Measurements from ENCODE around the gene MMP25. TPM values are rescaled to one million over a fixed set of nuclear protein-coding genes. Genes with fewer than 3 reads are reported as not detected.

Gene MMP25
- total and polyA plus RNA-seq, 2 donors: 0.80 to 2.9 TPM

- WGBS: 99% methylated on average over 81 of the region's 81 CpGs
- no peak for DNase-seq (ENCODE audit: low read depth in 6 of 9, low spot score in 9 of 9)
- Histone ChIP-seq H3K4me1 (ENCODE audit: control insufficient read depth in 2 of 2, insufficient read depth in 2 of 2, low read length in 2 of 2) (peaks cover 15 to 53% of the 10 kb centered on the region in 2 donors), H3K9me3 (ENCODE audit: control insufficient read depth in 2 of 2, insufficient read depth in 1 of 2, low read length in 1 of 2) (peaks cover 0 to 11% of the 10 kb centered on the region in 2 donors), H3K4me3 (ENCODE audit: low read length in 2 of 2) (no peak overlapping the region), H3K27me3 (ENCODE audit: control insufficient read depth in 2 of 2, insufficient read depth in 1 of 2, low read length in 1 of 2) (no peaks in the 10 kb centered on the region), H3K36me3 (ENCODE audit: control insufficient read depth in 2 of 2, insufficient read depth in 2 of 2, low read length in 1 of 2) (no peaks in the 10 kb centered on the region), H3K27ac (ENCODE audit: low read depth in 1 of 2, low read length in 1 of 2) (no peak overlapping the region)
Observed at GRCh38 chr16:3089717-3090592, 43.6 kb downstream of the MMP25 start.

GRCh38 chr16:3091551-3091950 is 45.2 kb downstream of the MMP25 start:
- peaks cover 0 to 11% of the 10 kb centered on the region in 2 donors for H3K9me3 ChIP-seq (ENCODE audit: control insufficient read depth in 2 of 2, insufficient read depth in 1 of 2, low read length in 1 of 2)
- no peaks in the 10 kb centered on the region for H3K36me3 ChIP-seq (ENCODE audit: control insufficient read depth in 2 of 2, insufficient read depth in 2 of 2, low read length in 1 of 2)
- H3K4me1 ChIP-seq (ENCODE audit: control insufficient read depth in 2 of 2, insufficient read depth in 2 of 2, low read length in 2 of 2): peaks cover 20 to 50% of the 10 kb centered on the region in 2 donors
- no peak for DNase-seq (ENCODE audit: low read depth in 6 of 9, low spot score in 9 of 9)
- H3K27me3 ChIP-seq (ENCODE audit: control insufficient read depth in 2 of 2, insufficient read depth in 1 of 2, low read length in 1 of 2): no peaks in the 10 kb centered on the region
- H3K27ac ChIP-seq (ENCODE audit: low read depth in 1 of 2, low read length in 1 of 2): no peak overlapping the region
- no peak overlapping the region for H3K4me3 ChIP-seq (ENCODE audit: low read length in 2 of 2)
- WGBS: 97% methylated on average over 8 of the region's 8 CpGs

GRCh38 chr16:3092501-3092941 is 46.2 kb downstream of the MMP25 start:
- 95% methylated on average over 20 of the region's 20 CpGs for WGBS

GRCh38 chr16:3094289-3095027 is 48.1 kb downstream of the MMP25 start:
- peak in 1 of 9 donors; percentile 56 for DNase-seq (ENCODE audit: low read depth in 6 of 9, low spot score in 9 of 9)
- Histone ChIP-seq H3K4me3 (ENCODE audit: low read length in 2 of 2) (no peak overlapping the region), H3K27me3 (ENCODE audit: control insufficient read depth in 2 of 2, insufficient read depth in 1 of 2, low read length in 1 of 2) (peaks cover 0 to 24% of the 10 kb centered on the region in 2 donors), H3K9me3 (ENCODE audit: control insufficient read depth in 2 of 2, insufficient read depth in 1 of 2, low read length in 1 of 2) (peaks cover 0 to 8% of the 10 kb centered on the region in 2 donors), H3K4me1 (ENCODE audit: control insufficient read depth in 2 of 2, insufficient read depth in 2 of 2, low read length in 2 of 2) (peaks cover 9 to 55% of the 10 kb centered on the region in 2 donors), H3K27ac (ENCODE audit: low read depth in 1 of 2, low read length in 1 of 2) (no peak overlapping the region), H3K36me3 (ENCODE audit: control insufficient read depth in 2 of 2, insufficient read depth in 2 of 2, low read length in 1 of 2) (no peaks in the 10 kb centered on the region)
- 94% methylated on average over 22 of the region's 22 CpGs for WGBS

More at GRCh38 chr16:3092501-3092941, 46.2 kb downstream of the MMP25 start:
- H3K9me3 ChIP-seq (ENCODE audit: control insufficient read depth in 2 of 2, insufficient read depth in 1 of 2, low read length in 1 of 2): peaks cover 0 to 11% of the 10 kb centered on the region in 2 donors
- H3K4me3 ChIP-seq (ENCODE audit: low read length in 2 of 2): no peak overlapping the region
- H3K36me3 ChIP-seq (ENCODE audit: control insufficient read depth in 2 of 2, insufficient read depth in 2 of 2, low read length in 1 of 2): no peaks in the 10 kb centered on the region
- no peak overlapping the region for H3K27ac ChIP-seq (ENCODE audit: low read depth in 1 of 2, low read length in 1 of 2)
- peaks cover 11 to 48% of the 10 kb centered on the region in 2 donors for H3K4me1 ChIP-seq (ENCODE audit: control insufficient read depth in 2 of 2, insufficient read depth in 2 of 2, low read length in 2 of 2)
- peaks cover 0 to 6% of the 10 kb centered on the region in 2 donors for H3K27me3 ChIP-seq (ENCODE audit: control insufficient read depth in 2 of 2, insufficient read depth in 1 of 2, low read length in 1 of 2)
- no peak for DNase-seq (ENCODE audit: low read depth in 6 of 9, low spot score in 9 of 9)

- DNase-seq (ENCODE audit: low read depth in 6 of 9, low spot score in 9 of 9): peak in 1 of 9 donors; percentile 52
- H3K9me3 ChIP-seq (ENCODE audit: control insufficient read depth in 2 of 2, insufficient read depth in 1 of 2, low read length in 1 of 2): no peaks in the 10 kb centered on the region
- no peak overlapping the region for H3K27ac ChIP-seq (ENCODE audit: low read depth in 1 of 2, low read length in 1 of 2)
- H3K27me3 ChIP-seq (ENCODE audit: control insufficient read depth in 2 of 2, insufficient read depth in 1 of 2, low read length in 1 of 2): peaks cover 0 to 29% of the 10 kb centered on the region in 2 donors
- no peaks in the 10 kb centered on the region for H3K36me3 ChIP-seq (ENCODE audit: control insufficient read depth in 2 of 2, insufficient read depth in 2 of 2, low read length in 1 of 2)
- whole genome bisulfite sequencing: 16% methylated on average over 4 of the region's 4 CpGs
- H3K4me3 ChIP-seq (ENCODE audit: low read length in 2 of 2): no peak overlapping the region
- peaks cover 17 to 67% of the 10 kb centered on the region in 2 donors for H3K4me1 ChIP-seq (ENCODE audit: control insufficient read depth in 2 of 2, insufficient read depth in 2 of 2, low read length in 2 of 2)
Observed at GRCh38 chr16:3095869-3096268, 49.5 kb downstream of the MMP25 start.

GRCh38 chr16:3096362-3096761 is 50.0 kb downstream of the MMP25 start:
- peaks cover 20 to 67% of the 10 kb centered on the region in 2 donors for H3K4me1 ChIP-seq (ENCODE audit: control insufficient read depth in 2 of 2, insufficient read depth in 2 of 2, low read length in 2 of 2)
- H3K9me3 ChIP-seq (ENCODE audit: control insufficient read depth in 2 of 2, insufficient read depth in 1 of 2, low read length in 1 of 2): no peaks in the 10 kb centered on the region
- H3K4me3 ChIP-seq (ENCODE audit: low read length in 2 of 2): no peak overlapping the region
- no peaks in the 10 kb centered on the region for H3K36me3 ChIP-seq (ENCODE audit: control insufficient read depth in 2 of 2, insufficient read depth in 2 of 2, low read length in 1 of 2)
- H3K27me3 ChIP-seq (ENCODE audit: control insufficient read depth in 2 of 2, insufficient read depth in 1 of 2, low read length in 1 of 2): peaks cover 0 to 29% of the 10 kb centered on the region in 2 donors
- 96% methylated on average over 6 of the region's 6 CpGs for WGBS
- no peak overlapping the region for H3K27ac ChIP-seq (ENCODE audit: low read depth in 1 of 2, low read length in 1 of 2)
- DNase-seq (ENCODE audit: low read depth in 6 of 9, low spot score in 9 of 9): no peak

GRCh38 chr16:3097266-3097665 is 50.9 kb downstream of the MMP25 start:
- no peak for DNase-seq (ENCODE audit: low read depth in 6 of 9, low spot score in 9 of 9)
- no peaks in the 10 kb centered on the region for H3K9me3 ChIP-seq (ENCODE audit: control insufficient read depth in 2 of 2, insufficient read depth in 1 of 2, low read length in 1 of 2)
- H3K27ac ChIP-seq (ENCODE audit: low read depth in 1 of 2, low read length in 1 of 2): no peak overlapping the region
- peaks cover 23 to 69% of the 10 kb centered on the region in 2 donors for H3K4me1 ChIP-seq (ENCODE audit: control insufficient read depth in 2 of 2, insufficient read depth in 2 of 2, low read length in 2 of 2)
- 86% methylated on average over 8 of the region's 8 CpGs for WGBS
- H3K27me3 ChIP-seq (ENCODE audit: control insufficient read depth in 2 of 2, insufficient read depth in 1 of 2, low read length in 1 of 2): peaks cover 0 to 29% of the 10 kb centered on the region in 2 donors
- no peak overlapping the region for H3K4me3 ChIP-seq (ENCODE audit: low read length in 2 of 2)
- H3K36me3 ChIP-seq (ENCODE audit: control insufficient read depth in 2 of 2, insufficient read depth in 2 of 2, low read length in 1 of 2): no peaks in the 10 kb centered on the region

- DNase-seq (ENCODE audit: low read depth in 6 of 9, low spot score in 9 of 9): no peak
- H3K27ac ChIP-seq (ENCODE audit: low read depth in 1 of 2, low read length in 1 of 2): peak within 1 kb of the TSS; percentile 53 to 67
Observed at GRCh38 chr16:3098459-3099394, 52.4 kb downstream of the MMP25 start, which contains the start of gene ZSCAN10. ZSCAN10 (minus strand) TSS chr16:3099294; CDS start chr16:3092937, 6,357 bp downstream.

More at GRCh38 chr16:3098459-3099394, 52.4 kb downstream of the MMP25 start, which contains the start of gene ZSCAN10:
- peaks cover 0 to 29% of the 10 kb centered on the region in 2 donors for H3K27me3 ChIP-seq (ENCODE audit: control insufficient read depth in 2 of 2, insufficient read depth in 1 of 2, low read length in 1 of 2)
- H3K36me3 ChIP-seq (ENCODE audit: control insufficient read depth in 2 of 2, insufficient read depth in 2 of 2, low read length in 1 of 2): no peaks in the 10 kb centered on the region
- 87% methylated on average over 21 of the region's 21 CpGs for WGBS
- H3K9me3 ChIP-seq (ENCODE audit: control insufficient read depth in 2 of 2, insufficient read depth in 1 of 2, low read length in 1 of 2): no peaks in the 10 kb centered on the region
- peak within 1 kb of the TSS; percentile 28 to 41 for H3K4me3 ChIP-seq (ENCODE audit: low read length in 2 of 2)
- H3K4me1 ChIP-seq (ENCODE audit: control insufficient read depth in 2 of 2, insufficient read depth in 2 of 2, low read length in 2 of 2): peaks cover 26 to 82% of the 10 kb centered on the region in 2 donors
